Smooth muscle cell (in vitro differentiated cells): ENCODE measurements around the gene PCED1A. TPM values are rescaled to one million over a fixed set of nuclear protein-coding genes. Genes with fewer than 3 reads are reported as not detected.

Experiments
- DNase-seq: peaks from one replicate; lab custom pipeline; 2025; ENCODE audit not compliant: unreplicated experiment; lab: John Stamatoyannopoulos, UW
- H2AFZ ChIP-seq: fragments of 200-600 bp; sonication (generic); 2 replicates; pipeline ENCODE4 v1.6.0; 2016; ENCODE audit warnings: antibody characterized with exemption, low read depth, mild to moderate bottlenecking
- H3F3A ChIP-seq: fragments of 200-600 bp; sonication (generic); 2 replicates; pipeline ENCODE4 v1.6.0; 2017; ENCODE audit warnings: antibody characterized with exemption, low read depth
- H3K27ac ChIP-seq: fragments of 200-600 bp; sonication (generic); 2 replicates; pipeline ENCODE4 v1.5.1; 2016; ENCODE audit warnings: low read depth, mild to moderate bottlenecking
- H3K27me3 ChIP-seq: fragments of 200-600 bp; sonication (generic); 2 replicates; pipeline ENCODE4 v1.6.1; 2016; ENCODE audit warnings: low read depth, mild to moderate bottlenecking
- H3K36me3 ChIP-seq: fragments of 200-600 bp; sonication (generic); 2 replicates; pipeline ENCODE4 v1.5.1; 2016; ENCODE audit warnings: low read depth
- H3K4me1 ChIP-seq: fragments of 200-600 bp; sonication (generic); 2 replicates; pipeline ENCODE4 v1.5.1; 2016; ENCODE audit warnings: low read depth
- H3K4me2 ChIP-seq: fragments of 200-600 bp; sonication (generic); 2 replicates; pipeline ENCODE4 v1.6.0; 2016; ENCODE audit warnings: mild to moderate bottlenecking
- H3K4me3 ChIP-seq: fragments of 200-600 bp; sonication (generic); 2 replicates; pipeline ENCODE4 v1.5.1; 2016; ENCODE audit warnings: mild to moderate bottlenecking
- H3K79me2 ChIP-seq: fragments of 200-600 bp; sonication (generic); 2 replicates; pipeline ENCODE4 v1.6.0; 2016; ENCODE audit warnings: low read depth, mild to moderate bottlenecking
- H3K9ac ChIP-seq: fragments of 200-600 bp; sonication (generic); 2 replicates; pipeline ENCODE4 v1.6.0; 2016; ENCODE audit warnings: low read depth
- H3K9me3 ChIP-seq: fragments of 200-600 bp; sonication (generic); replicated peaks from 2 replicates; pipeline ENCODE4 v1.5.1; 2016; ENCODE audit warnings: low read depth
- H4K20me1 ChIP-seq: fragments of 200-600 bp; sonication (generic); 2 replicates; pipeline ENCODE4 v1.6.0; 2016; ENCODE audit warnings: low read depth
- CTCF ChIP-seq: fragments of 200-600 bp; sonication (generic); IDR thresholded peaks from 2 replicates; pipeline ENCODE4 v1.5.1; 2017; ENCODE audit warnings: borderline replicate concordance, mild to moderate bottlenecking, antibody characterized with exemption; ENCODE audit not compliant: insufficient read depth, poor library complexity, severe bottlenecking
- WGBS: methylation state at CpG from one replicate; pipeline ENCODE4 v1.1.7; 2016; ENCODE audit warnings: low lambda C conversion rate; 5-methylcytosine and 5-hydroxymethylcytosine counted together
- polyA plus RNA-seq: library from polyadenylated mRNA; unstranded; fragments of >200 nt; fragmentation: Nextera tagmentation; extraction: Ambion mirVana; gene quantifications from 2 replicates; pipeline ENCODE4 v1.2.1, GENCODE V29; 2016
- total RNA-seq: library from RNA; depleted of rRNA; stranded (reverse); fragments of >200 nt; gene quantifications from 2 replicates; pipeline ENCODE4 v1.2.3, GENCODE V29; 2014

PCED1A gene
- total and polyA plus RNA-seq, 2 experiments from 2014 or later: 18.7 to 46.7 TPM

GRCh38 chr20:2817341-2817726 lies 23.1 kb downstream of the PCED1A start:
- H3K4me1 ChIP-seq: peaks cover 9% of the 10 kb centered on the region
- DNase-seq: no peak
- H3K9ac ChIP-seq: no peak overlapping the region
- no peak overlapping the region for H3K4me2 ChIP-seq
- TF ChIP-seq CTCF: no peak
- H3K79me2 ChIP-seq: no peaks in the 10 kb centered on the region
- no peaks in the 10 kb centered on the region for H4K20me1 ChIP-seq
- 97% methylated on average over 2 of the region's 2 CpGs for WGBS
- no peak overlapping the region for H3K4me3 ChIP-seq
- H3K27ac ChIP-seq: no peak overlapping the region
- H2AFZ ChIP-seq: no peak overlapping the region
- H3K36me3 ChIP-seq: no peaks in the 10 kb centered on the region
- no peaks in the 10 kb centered on the region for H3K9me3 ChIP-seq
- H3F3A ChIP-seq: peaks cover 12% of the 10 kb centered on the region
- H3K27me3 ChIP-seq: no peaks in the 10 kb centered on the region

DNA sequence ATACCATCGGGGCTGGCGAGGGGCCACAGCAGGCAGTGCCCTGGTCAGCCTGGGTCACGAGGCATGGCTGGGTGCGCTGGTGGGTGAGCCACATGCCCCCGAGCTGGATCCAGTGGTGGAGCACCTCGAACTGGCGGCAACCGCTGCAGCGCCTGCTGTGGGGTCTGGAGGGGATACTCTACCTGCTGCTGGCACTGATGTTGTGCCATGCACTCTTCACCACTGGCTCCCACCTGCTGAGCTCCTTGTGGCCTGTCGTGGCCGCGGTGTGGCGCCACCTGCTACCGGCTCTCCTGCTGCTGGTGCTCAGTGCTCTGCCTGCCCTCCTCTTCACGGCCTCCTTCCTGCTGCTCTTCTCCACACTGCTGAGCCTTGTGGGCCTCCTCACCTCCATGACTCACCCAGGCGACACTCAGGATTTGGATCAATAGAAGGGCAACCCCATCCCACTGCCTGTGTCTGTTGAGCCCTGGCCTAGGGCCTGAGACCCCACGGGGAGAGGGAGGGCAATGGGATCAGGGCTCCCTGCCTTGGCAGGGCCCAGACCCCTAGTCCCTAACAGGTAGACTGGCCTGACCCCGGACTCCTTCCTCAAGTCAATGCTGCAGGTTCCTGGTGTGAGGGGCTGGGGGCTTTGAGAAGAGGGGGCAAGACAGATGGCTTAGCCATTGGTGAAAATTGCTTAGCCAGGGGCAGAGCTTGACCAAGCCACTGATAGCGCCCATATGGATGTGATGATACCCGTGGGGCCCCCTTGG lies 23.7 kb downstream of the PCED1A start:
- Histone ChIP-seq H3K27ac (no peak overlapping the region), H3K9me3 (no peaks in the 10 kb centered on the region), H3K27me3 (no peaks in the 10 kb centered on the region), H2AFZ (no peak overlapping the region), H3F3A (peaks cover 12% of the 10 kb centered on the region), H3K9ac (no peak overlapping the region), H3K36me3 (no peaks in the 10 kb centered on the region), H3K4me3 (no peak overlapping the region), H3K4me2 (no peak overlapping the region), H4K20me1 (no peaks in the 10 kb centered on the region), H3K79me2 (no peaks in the 10 kb centered on the region), H3K4me1 (peaks cover 9% of the 10 kb centered on the region)
- no peak for DNase-seq
- no peak for TF ChIP-seq CTCF
- 82% methylated on average over 20 of the region's 20 CpGs for WGBS

GRCh38 chr20:2816030-2816582 lies 24.3 kb downstream of the PCED1A start, which contains the start of gene TMEM239:
Gene TMEM239 (plus strand): TSS chr20:2816364. CDS start chr20:2816555, 191 bp downstream.
- Histone ChIP-seq H3F3A (peaks cover 12% of the 10 kb centered on the region), H3K4me2 (peak within 1 kb of the TSS; percentile 7), H3K36me3 (no peaks in the 10 kb centered on the region), H4K20me1 (no peaks in the 10 kb centered on the region), H3K27me3 (no peaks in the 10 kb centered on the region), H3K79me2 (no peaks in the 10 kb centered on the region), H3K27ac (no peak within 1 kb of the TSS), H2AFZ (no peak within 1 kb of the TSS), H3K9ac (no peak within 1 kb of the TSS), H3K9me3 (no peaks in the 10 kb centered on the region), H3K4me1 (peaks cover 9% of the 10 kb centered on the region), H3K4me3 (no peak within 1 kb of the TSS)
- DNase-seq: no peak
- WGBS: 95% methylated on average over 6 of the region's 10 CpGs
- TF ChIP-seq CTCF: no peak
